Measurements from ENCODE around the gene TNS3.

Gene TNS3

GRCh38 chr7:47290867-47291266 lies 291.0 kb downstream of the TNS3 start:
- DNase-seq = no peak

GRCh38 chr7:47290466-47290865 lies 291.4 kb downstream of the TNS3 start:
- peak; percentile 21 for DNase-seq

- no peak for DNase-seq
These were observed 293.9 kb downstream of the TNS3 start for GRCh38 chr7:47288060-47288459.

- no peak for DNase-seq
These were observed 295.9 kb downstream of the TNS3 start for GRCh38 chr7:47285860-47286491.

GRCh38 chr7:47284691-47285635 lies 296.9 kb downstream of the TNS3 start:
- DNase-seq = no peak

- DNase-seq = no peak
These were observed 298.3 kb downstream of the TNS3 start for GRCh38 chr7:47283497-47284131.

- no peak for DNase-seq
These were observed 299.0 kb downstream of the TNS3 start for GRCh38 chr7:47282790-47283496.

- DNase-seq = no peak
These were observed 299.8 kb downstream of the TNS3 start for GRCh38 chr7:47281966-47282643.

GRCh38 chr7:47281161-47281560 lies 300.8 kb downstream of the TNS3 start:
- DNase-seq = no peak

GRCh38 chr7:47280114-47280513 lies 301.8 kb downstream of the TNS3 start:
- DNase-seq = no peak

GRCh38 chr7:47278043-47278442 lies 303.9 kb downstream of the TNS3 start:
- DNase-seq = no peak

GRCh38 chr7:47277321-47277781 lies 304.6 kb downstream of the TNS3 start:
- no peak for DNase-seq

GRCh38 chr7:47273974-47274766 lies 307.7 kb downstream of the TNS3 start:
- DNase-seq = no peak

GRCh38 chr7:47273088-47273487 lies 308.8 kb downstream of the TNS3 start:
- no peak for DNase-seq

- DNase-seq = no peak
These were observed 310.2 kb downstream of the TNS3 start for GRCh38 chr7:47271749-47272148.

- DNase-seq = no peak
These were observed 312.8 kb downstream of the TNS3 start for GRCh38 chr7:47268851-47269836.

- no peak for DNase-seq
These were observed 314.6 kb downstream of the TNS3 start for GRCh38 chr7:47267346-47267745.

- no peak for DNase-seq
These were observed 315.1 kb downstream of the TNS3 start for GRCh38 chr7:47266799-47267198.

GRCh38 chr7:47266131-47266706 lies 315.7 kb downstream of the TNS3 start:
- DNase-seq = peak; percentile 60

- no peak for DNase-seq
These were observed 316.3 kb downstream of the TNS3 start for GRCh38 chr7:47265621-47266020.
